ENCODE measurements around the gene OR10V1. TPM values are rescaled to one million over a fixed set of nuclear protein-coding genes. Genes with fewer than 3 reads are reported as not detected.

The OR10V1 gene
- total and polyA plus RNA-seq, 12 donors, result not detected

- DNase-seq, result no peak
- Histone ChIP-seq H3K4me1 (replicated peaks in 1 of 2) (peaks cover 26 to 30% of the 10 kb centered on the region in 2 donors), H3K9me3 (replicated peaks in 1 of 3) (no peaks in the 10 kb centered on the region), H3K4me3 (no peak overlapping the region), H3K36me3 (replicated peaks in 1 of 2) (no peaks in the 10 kb centered on the region), H3K27ac (no peak overlapping the region), H3K27me3 (no peaks in the 10 kb centered on the region)
- intact Hi-C loops (cut with DNase I), result no loop called here
- TF ChIP-seq POLR2A (IDR thresholded peaks at IDR 0.05), result no peak
- TF ChIP-seq CTCF (IDR thresholded peaks at IDR 0.05), result no peak
- 68 to 82% (median 75%) methylated on average over 4 of the region's 4 CpGs for WGBS, 4 donors
These were observed 44.9 kb upstream of the OR10V1 start for GRCh38 chr11:59758401-59759037.

GRCh38 chr11:59756845-59757244 lies 43.2 kb upstream of the OR10V1 start:
- H3K27ac ChIP-seq, result peak overlapping the region in 3 of 5 donors; percentile 95 to 98 (median 97)
- no peaks in the 10 kb centered on the region for H3K36me3 ChIP-seq (replicated peaks in 1 of 2)
- peaks cover 20 to 23% of the 10 kb centered on the region in 2 donors for H3K4me1 ChIP-seq (replicated peaks in 1 of 2)
- peak; percentile 50 to 70 (median 67) for DNase-seq
- no peaks in the 10 kb centered on the region for H3K27me3 ChIP-seq
- 22 to 38% (median 28%) methylated on average over 4 of the region's 4 CpGs for WGBS, 4 donors
- intact Hi-C loops (cut with DNase I), result no loop called here
- peak overlapping the region in 1 of 4 donors; percentile 92 for H3K4me3 ChIP-seq
- no peaks in the 10 kb centered on the region for H3K9me3 ChIP-seq (replicated peaks in 1 of 3)
- TF ChIP-seq CTCF (IDR thresholded peaks at IDR 0.05) (no peak), POLR2A (IDR thresholded peaks at IDR 0.05) (peak in 1 of 2 donors; percentile 46)

GRCh38 chr11:59756558-59756840 lies 42.9 kb upstream of the OR10V1 start:
- intact Hi-C loops (cut with DNase I), result no loop called here
- Histone ChIP-seq H3K9me3 (replicated peaks in 1 of 3) (no peaks in the 10 kb centered on the region), H3K27me3 (no peaks in the 10 kb centered on the region), H3K36me3 (replicated peaks in 1 of 2) (no peaks in the 10 kb centered on the region), H3K4me3 (peak overlapping the region in 1 of 4 donors; percentile 92), H3K4me1 (replicated peaks in 1 of 2) (peaks cover 16 to 19% of the 10 kb centered on the region in 2 donors), H3K27ac (peak overlapping the region in 3 of 5 donors; percentile 95 to 98 (median 97))
- WGBS, 4 donors, result 22 to 52% (median 32%) methylated on average over 3 of the region's 3 CpGs
- peak in 2 of 7 donors; percentile 16 to 21 for DNase-seq
- no peak for TF ChIP-seq CTCF (IDR thresholded peaks at IDR 0.05)
- no peak for TF ChIP-seq POLR2A (IDR thresholded peaks at IDR 0.05)

- peak overlapping the region; percentile 89 to 97 (median 91) for H3K4me3 ChIP-seq
- intact Hi-C loops (cut with DNase I), result loop anchor here in 1 of 2 donors (2.0 kb wide), 1 partner anchor 49 kb away; no protein-coding TSS in a partner anchor
- H3K36me3 ChIP-seq (replicated peaks in 1 of 2), result no peaks in the 10 kb centered on the region
- peak; percentile 85 to 93 (median 86) for DNase-seq
- H3K4me1 ChIP-seq (replicated peaks in 1 of 2), result peaks cover 12 to 17% of the 10 kb centered on the region in 2 donors
- no peaks in the 10 kb centered on the region for H3K27me3 ChIP-seq
- peak overlapping the region; percentile 86 to 98 (median 95) for H3K27ac ChIP-seq
- peak in 1 of 2 donors; percentile 59 for TF ChIP-seq POLR2A (IDR thresholded peaks at IDR 0.05)
- no peak for TF ChIP-seq CTCF (IDR thresholded peaks at IDR 0.05)
- H3K9me3 ChIP-seq (replicated peaks in 1 of 3), result no peaks in the 10 kb centered on the region
- 7 to 14% (median 9%) methylated on average over 11 to 23 of the region's 23 CpGs for WGBS, 4 donors
These were observed 42.3 kb upstream of the OR10V1 start for GRCh38 chr11:59755701-59756557.
